ENCODE data around the gene ACAD11. TPM values are rescaled to one million over a fixed set of nuclear protein-coding genes. Genes with fewer than 3 reads are reported as not detected.

Gene ACAD11, protein sequence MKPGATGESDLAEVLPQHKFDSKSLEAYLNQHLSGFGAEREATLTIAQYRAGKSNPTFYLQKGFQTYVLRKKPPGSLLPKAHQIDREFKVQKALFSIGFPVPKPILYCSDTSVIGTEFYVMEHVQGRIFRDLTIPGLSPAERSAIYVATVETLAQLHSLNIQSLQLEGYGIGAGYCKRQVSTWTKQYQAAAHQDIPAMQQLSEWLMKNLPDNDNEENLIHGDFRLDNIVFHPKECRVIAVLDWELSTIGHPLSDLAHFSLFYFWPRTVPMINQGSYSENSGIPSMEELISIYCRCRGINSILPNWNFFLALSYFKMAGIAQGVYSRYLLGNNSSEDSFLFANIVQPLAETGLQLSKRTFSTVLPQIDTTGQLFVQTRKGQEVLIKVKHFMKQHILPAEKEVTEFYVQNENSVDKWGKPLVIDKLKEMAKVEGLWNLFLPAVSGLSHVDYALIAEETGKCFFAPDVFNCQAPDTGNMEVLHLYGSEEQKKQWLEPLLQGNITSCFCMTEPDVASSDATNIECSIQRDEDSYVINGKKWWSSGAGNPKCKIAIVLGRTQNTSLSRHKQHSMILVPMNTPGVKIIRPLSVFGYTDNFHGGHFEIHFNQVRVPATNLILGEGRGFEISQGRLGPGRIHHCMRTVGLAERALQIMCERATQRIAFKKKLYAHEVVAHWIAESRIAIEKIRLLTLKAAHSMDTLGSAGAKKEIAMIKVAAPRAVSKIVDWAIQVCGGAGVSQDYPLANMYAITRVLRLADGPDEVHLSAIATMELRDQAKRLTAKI
- total RNA-seq, result 20.3 to 21.8 TPM (median 21.4 TPM) in 3 replicates

DNA sequence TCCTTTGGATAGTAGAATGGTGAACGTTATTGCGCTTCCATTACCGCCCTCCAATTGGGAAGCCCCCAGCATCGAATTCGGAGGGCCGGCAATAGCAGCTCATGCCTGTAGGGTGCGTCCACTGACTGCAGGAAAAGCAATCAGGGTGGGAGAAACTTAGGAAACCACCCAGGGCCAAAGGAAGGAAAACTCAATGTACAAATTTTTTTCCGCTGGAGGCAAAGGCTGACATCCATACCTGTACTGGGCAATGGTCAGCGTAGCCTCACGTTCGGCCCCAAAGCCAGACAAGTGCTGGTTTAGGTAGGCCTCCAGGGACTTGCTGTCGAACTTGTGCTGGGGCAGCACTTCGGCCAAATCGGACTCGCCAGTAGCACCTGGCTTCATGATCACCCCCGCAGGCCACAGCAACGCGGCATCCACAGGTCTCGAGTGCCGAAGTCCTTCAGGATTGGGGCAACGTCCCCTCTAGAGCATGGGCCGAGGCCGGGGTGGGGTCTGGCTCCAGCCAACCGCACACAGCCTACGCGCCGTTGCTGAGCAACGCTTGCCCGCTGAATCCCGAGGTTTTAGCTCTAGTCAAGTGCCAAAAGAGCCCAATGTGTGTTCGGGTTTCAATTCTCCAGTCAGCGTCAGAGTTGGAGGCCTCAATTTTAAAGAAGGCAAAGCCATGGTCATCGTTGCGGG lies at the start of gene ACAD11:
Gene ACAD11, minus strand, starts transcription at position 445 of the 687 bp plus-strand sequence. Its CDS starts 58 bp downstream, at position 387.
- H3K27ac Mint-ChIP-seq, result peak within 1 kb of the TSS; percentile 94
- peaks cover 27% of the 10 kb centered on the region for H3K4me1 Mint-ChIP-seq
- TF ChIP-seq, protein P1, sequence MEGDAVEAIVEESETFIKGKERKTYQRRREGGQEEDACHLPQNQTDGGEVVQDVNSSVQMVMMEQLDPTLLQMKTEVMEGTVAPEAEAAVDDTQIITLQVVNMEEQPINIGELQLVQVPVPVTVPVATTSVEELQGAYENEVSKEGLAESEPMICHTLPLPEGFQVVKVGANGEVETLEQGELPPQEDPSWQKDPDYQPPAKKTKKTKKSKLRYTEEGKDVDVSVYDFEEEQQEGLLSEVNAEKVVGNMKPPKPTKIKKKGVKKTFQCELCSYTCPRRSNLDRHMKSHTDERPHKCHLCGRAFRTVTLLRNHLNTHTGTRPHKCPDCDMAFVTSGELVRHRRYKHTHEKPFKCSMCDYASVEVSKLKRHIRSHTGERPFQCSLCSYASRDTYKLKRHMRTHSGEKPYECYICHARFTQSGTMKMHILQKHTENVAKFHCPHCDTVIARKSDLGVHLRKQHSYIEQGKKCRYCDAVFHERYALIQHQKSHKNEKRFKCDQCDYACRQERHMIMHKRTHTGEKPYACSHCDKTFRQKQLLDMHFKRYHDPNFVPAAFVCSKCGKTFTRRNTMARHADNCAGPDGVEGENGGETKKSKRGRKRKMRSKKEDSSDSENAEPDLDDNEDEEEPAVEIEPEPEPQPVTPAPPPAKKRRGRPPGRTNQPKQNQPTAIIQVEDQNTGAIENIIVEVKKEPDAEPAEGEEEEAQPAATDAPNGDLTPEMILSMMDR (IDR thresholded peaks at IDR 0.05; ENCODE audit: unreplicated experiment), result peak; percentile 45
- no peaks in the 10 kb centered on the region for H3K9me3 Mint-ChIP-seq
- no peaks in the 10 kb centered on the region for H3K36me3 Mint-ChIP-seq
- no peaks in the 10 kb centered on the region for H3K27me3 Mint-ChIP-seq (ENCODE audit: low read depth)
- peak in 1 of 2 experiments; percentile 67 for DNase-seq (ENCODE audit: low spot score in 2 of 2, unreplicated experiment in 2 of 2)
- H3K4me3 Mint-ChIP-seq, result peak within 1 kb of the TSS; percentile 95

DNA sequence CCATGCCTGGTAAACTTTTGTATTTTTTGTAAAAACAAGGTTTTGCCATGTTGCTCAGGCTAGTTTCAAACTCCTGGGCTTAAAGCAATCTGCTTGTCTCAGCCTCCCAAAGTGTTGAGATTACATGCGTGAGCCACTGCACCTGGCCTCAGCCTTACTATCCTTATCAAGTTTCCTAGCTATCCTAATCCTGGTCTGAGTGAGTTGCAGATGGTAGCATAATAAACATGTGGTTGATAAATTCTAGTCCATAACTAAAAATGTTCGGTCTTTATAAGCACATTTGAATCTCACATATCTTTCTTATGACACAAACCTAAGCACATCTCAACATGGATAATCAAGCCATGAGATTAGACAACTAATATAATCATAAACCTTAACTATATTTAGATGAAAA lies 44.1 kb upstream of the ACAD11 start:
- no peaks in the 10 kb centered on the region for H3K4me1 Mint-ChIP-seq
- no peak overlapping the region for H3K4me3 Mint-ChIP-seq
- no peaks in the 10 kb centered on the region for H3K27me3 Mint-ChIP-seq (ENCODE audit: low read depth)
- no peaks in the 10 kb centered on the region for H3K9me3 Mint-ChIP-seq
- DNase-seq (ENCODE audit: low spot score in 2 of 2, unreplicated experiment in 2 of 2), result no peak
- TF ChIP-seq, protein P1 (IDR thresholded peaks at IDR 0.05; ENCODE audit: unreplicated experiment), result no peak
- no peak overlapping the region for H3K27ac Mint-ChIP-seq
- H3K36me3 Mint-ChIP-seq, result peaks cover 46% of the 10 kb centered on the region

DNA sequence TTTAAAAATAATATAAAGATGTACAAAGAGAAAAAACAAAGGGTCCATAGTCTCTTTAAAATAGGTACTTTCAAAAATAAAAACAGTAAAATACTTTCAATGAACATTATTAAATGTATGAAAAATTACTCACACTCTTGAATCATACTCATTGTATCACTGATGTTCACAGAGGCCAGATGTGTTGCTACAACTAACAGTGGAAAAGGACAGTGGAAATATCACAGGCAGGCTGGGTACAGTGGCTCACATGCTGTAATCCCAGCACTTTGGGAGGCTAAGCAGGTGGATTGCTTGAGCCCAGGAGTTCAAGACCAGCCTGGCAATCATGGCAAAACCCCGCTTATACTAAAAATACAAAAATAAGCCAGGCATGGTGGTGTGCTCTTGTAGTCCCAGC lies 35.8 kb upstream of the ACAD11 start:
- Mint-ChIP-seq H3K27me3 (ENCODE audit: low read depth) (no peaks in the 10 kb centered on the region), H3K4me3 (no peak overlapping the region), H3K27ac (no peak overlapping the region), H3K4me1 (no peaks in the 10 kb centered on the region), H3K36me3 (peaks cover 32% of the 10 kb centered on the region), H3K9me3 (no peaks in the 10 kb centered on the region)
- TF ChIP-seq, protein P1 (IDR thresholded peaks at IDR 0.05; ENCODE audit: unreplicated experiment), result no peak
- DNase-seq (ENCODE audit: low spot score in 2 of 2, unreplicated experiment in 2 of 2), result no peak

DNA sequence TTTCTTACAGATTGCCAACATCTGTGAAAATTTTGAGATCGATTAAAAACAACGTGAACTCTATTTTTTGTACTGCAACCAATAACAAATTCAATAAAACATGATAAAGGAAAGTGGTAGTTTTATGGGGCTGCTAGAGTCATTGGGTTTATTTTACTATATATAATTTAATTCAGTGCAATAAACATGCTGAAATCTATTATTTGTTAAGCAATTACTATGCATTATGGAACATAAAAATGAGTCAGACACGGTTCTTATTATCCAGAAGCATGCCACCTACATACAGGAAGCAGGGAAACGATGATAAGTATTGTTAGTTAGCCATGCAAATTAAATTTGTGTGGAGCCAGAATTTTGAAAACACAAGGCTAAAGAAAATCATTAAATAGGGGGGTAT lies 35.4 kb upstream of the ACAD11 start:
- DNase-seq (ENCODE audit: low spot score in 2 of 2, unreplicated experiment in 2 of 2), result no peak
- no peaks in the 10 kb centered on the region for H3K27me3 Mint-ChIP-seq (ENCODE audit: low read depth)
- TF ChIP-seq, protein P1 (IDR thresholded peaks at IDR 0.05; ENCODE audit: unreplicated experiment), result no peak
- no peaks in the 10 kb centered on the region for H3K4me1 Mint-ChIP-seq
- no peak overlapping the region for H3K4me3 Mint-ChIP-seq
- H3K27ac Mint-ChIP-seq, result no peak overlapping the region
- H3K9me3 Mint-ChIP-seq, result no peaks in the 10 kb centered on the region
- peaks cover 34% of the 10 kb centered on the region for H3K36me3 Mint-ChIP-seq

DNA sequence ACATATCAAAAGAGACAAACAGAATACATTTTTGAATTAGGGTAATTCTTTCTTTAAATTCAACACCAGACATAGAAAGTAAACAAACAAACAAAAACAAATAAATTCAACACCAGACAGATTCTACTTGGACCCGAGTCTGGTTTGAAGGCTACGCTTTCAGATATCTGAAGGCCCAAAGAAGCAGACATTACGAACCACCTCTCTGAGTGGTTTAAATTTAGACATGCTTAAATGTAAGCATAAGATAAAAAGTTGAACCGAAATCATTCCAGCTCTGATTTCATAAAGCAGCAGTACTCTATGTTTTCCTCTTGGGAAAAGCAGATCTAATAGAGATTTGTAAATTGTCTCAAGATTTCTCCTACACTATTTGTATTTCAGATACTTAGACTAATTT lies 30.4 kb upstream of the ACAD11 start:
- Mint-ChIP-seq H3K27ac (no peak overlapping the region), H3K36me3 (peaks cover 33% of the 10 kb centered on the region), H3K4me1 (no peaks in the 10 kb centered on the region), H3K4me3 (no peak overlapping the region), H3K9me3 (no peaks in the 10 kb centered on the region), H3K27me3 (ENCODE audit: low read depth) (no peaks in the 10 kb centered on the region)
- TF ChIP-seq, protein P1 (IDR thresholded peaks at IDR 0.05; ENCODE audit: unreplicated experiment), result no peak
- no peak for DNase-seq (ENCODE audit: low spot score in 2 of 2, unreplicated experiment in 2 of 2)

All from mesothelial cell of epicardium (in vitro differentiated cells).